A673 (cell line): ENCODE data around the gene ATP8A2.

Experiments
- EZH2 ChIP-seq: fragments of 200-600 bp; sonication (generic); IDR thresholded peaks from 2 replicates; pipeline ENCODE4 v1.6.1; 2017; ENCODE audit warnings: borderline replicate concordance, low read depth, mild to moderate bottlenecking, mixed read lengths, antibody characterized with exemption, low read length; ENCODE audit not compliant: poor library complexity, severe bottlenecking
- TF ChIP-seq, protein P1 (sequence below): fragments of 300-800, 200-600 bp; sonication (generic); conservative IDR thresholded peaks from 2 replicates; pipeline ENCODE4 v1.5.1; 2017; ENCODE audit warnings: low read depth, mild to moderate bottlenecking, antibody characterized with exemption, low read length, moderate library complexity, mixed read lengths

DNA sequence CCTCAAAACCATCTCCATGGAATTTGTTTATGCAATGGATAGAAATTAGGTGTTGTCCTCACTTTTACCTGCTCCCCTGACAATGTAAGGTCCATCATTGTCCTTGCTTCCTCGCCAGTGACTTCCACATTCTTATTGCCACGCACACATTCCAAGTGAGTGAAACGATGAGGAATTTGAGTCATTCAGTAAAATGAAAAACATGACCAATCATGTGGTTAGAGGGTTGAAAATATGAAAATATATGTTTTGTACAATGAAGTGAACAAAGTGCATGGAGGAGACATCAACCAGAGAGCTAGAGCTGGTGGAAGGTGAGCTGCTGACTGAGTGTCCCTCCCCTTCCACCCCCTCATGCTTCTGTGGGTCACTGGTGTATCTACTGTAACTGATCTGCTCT is 91.7 kb downstream of the ATP8A2 start:
- TF ChIP-seq, protein P1, sequence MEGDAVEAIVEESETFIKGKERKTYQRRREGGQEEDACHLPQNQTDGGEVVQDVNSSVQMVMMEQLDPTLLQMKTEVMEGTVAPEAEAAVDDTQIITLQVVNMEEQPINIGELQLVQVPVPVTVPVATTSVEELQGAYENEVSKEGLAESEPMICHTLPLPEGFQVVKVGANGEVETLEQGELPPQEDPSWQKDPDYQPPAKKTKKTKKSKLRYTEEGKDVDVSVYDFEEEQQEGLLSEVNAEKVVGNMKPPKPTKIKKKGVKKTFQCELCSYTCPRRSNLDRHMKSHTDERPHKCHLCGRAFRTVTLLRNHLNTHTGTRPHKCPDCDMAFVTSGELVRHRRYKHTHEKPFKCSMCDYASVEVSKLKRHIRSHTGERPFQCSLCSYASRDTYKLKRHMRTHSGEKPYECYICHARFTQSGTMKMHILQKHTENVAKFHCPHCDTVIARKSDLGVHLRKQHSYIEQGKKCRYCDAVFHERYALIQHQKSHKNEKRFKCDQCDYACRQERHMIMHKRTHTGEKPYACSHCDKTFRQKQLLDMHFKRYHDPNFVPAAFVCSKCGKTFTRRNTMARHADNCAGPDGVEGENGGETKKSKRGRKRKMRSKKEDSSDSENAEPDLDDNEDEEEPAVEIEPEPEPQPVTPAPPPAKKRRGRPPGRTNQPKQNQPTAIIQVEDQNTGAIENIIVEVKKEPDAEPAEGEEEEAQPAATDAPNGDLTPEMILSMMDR: no peak
- TF ChIP-seq EZH2: no peak
